Karpas-422 (cell line): Measurements from ENCODE around the gene GEMIN7. TPM values are rescaled to one million over a fixed set of nuclear protein-coding genes. Genes with fewer than 3 reads are reported as not detected.
"Not testable (repeated sequence)": the region's sequence is repeated elsewhere in the genome, so short reads cannot be mapped to it uniquely, and the experiment has no call there.

Experiments
- DNase-seq: peaks from one replicate; pipeline ENCODE4 v3.0.0-alpha.2; 2015
- H2AFZ ChIP-seq: fragments of 200-600 bp; sonication (generic); 2 replicates; pipeline ENCODE4 v1.6.1; 2014; ENCODE audit warnings: antibody characterized with exemption, low read length, mixed read lengths
- H3K27ac ChIP-seq: fragments of 200-600 bp; sonication (generic); 2 replicates; pipeline ENCODE4 v1.5.1; 2014; ENCODE audit warnings: mild to moderate bottlenecking, low read length, moderate library complexity
- H3K27me3 ChIP-seq: fragments of 200-600 bp; sonication (generic); 2 replicates; pipeline ENCODE4 v1.6.1; 2014; ENCODE audit warnings: low read length, mixed read lengths
- H3K36me3 ChIP-seq: fragments of 200-600 bp; sonication (generic); 2 replicates; pipeline ENCODE4 v1.6.1; 2014; ENCODE audit warnings: low read length, mixed read lengths; ENCODE audit not compliant: insufficient read depth
- H3K4me1 ChIP-seq: fragments of 200-600 bp; sonication (generic); 2 replicates; pipeline ENCODE4 v1.6.1; 2014; ENCODE audit warnings: mild to moderate bottlenecking, low read length, mixed read lengths
- H3K4me2 ChIP-seq: fragments of 200-600 bp; sonication (generic); 2 replicates; pipeline ENCODE4 v1.6.1; 2014; ENCODE audit warnings: low read length, low read depth, mild to moderate bottlenecking; ENCODE audit not compliant: poor library complexity, severe bottlenecking
- H3K4me3 ChIP-seq: fragments of 200-600 bp; sonication (generic); 2 replicates; pipeline ENCODE4 v1.5.1; 2014; ENCODE audit warnings: mild to moderate bottlenecking, antibody characterized with exemption, low read length, mixed read lengths
- H3K79me2 ChIP-seq: fragments of 200-600 bp; sonication (generic); 2 replicates; pipeline ENCODE4 v1.6.1; 2014; ENCODE audit warnings: mild to moderate bottlenecking, low read length, mixed read lengths
- H3K9ac ChIP-seq: fragments of 200-600 bp; sonication (generic); 2 replicates; pipeline ENCODE4 v1.6.0; 2014; ENCODE audit warnings: low read length
- H3K9me2 ChIP-seq: fragments of 200-600 bp; sonication (generic), shearing (Covaris generic); replicated peaks from 2 replicates; pipeline ENCODE4 v1.6.0; 2014; ENCODE audit warnings: mild to moderate bottlenecking, low read length, moderate library complexity; ENCODE audit not compliant: insufficient read depth
- H3K9me3 ChIP-seq: fragments of 300-700, 200-600 bp; sonication (generic); 2 replicates; pipeline ENCODE4 v1.6.1; 2014; ENCODE audit warnings: low read length, mixed read lengths
- H4K20me1 ChIP-seq: fragments of 200-600 bp; sonication (generic); 2 replicates; pipeline ENCODE4 v1.6.1; 2014; ENCODE audit warnings: mild to moderate bottlenecking, antibody characterized with exemption, low read length, low read depth; ENCODE audit not compliant: insufficient read depth
- total RNA-seq: library from RNA; depleted of rRNA; stranded (reverse); fragments of >200 nt; shearing (Covaris generic); gene quantifications from 2 replicates; pipeline ENCODE4 v1.2.3, GENCODE V29; 2014; ENCODE audit warnings: low replicate concordance

Gene GEMIN7
- total RNA-seq, 1 experiment from 2014 or later = 85.2 TPM

DNA sequence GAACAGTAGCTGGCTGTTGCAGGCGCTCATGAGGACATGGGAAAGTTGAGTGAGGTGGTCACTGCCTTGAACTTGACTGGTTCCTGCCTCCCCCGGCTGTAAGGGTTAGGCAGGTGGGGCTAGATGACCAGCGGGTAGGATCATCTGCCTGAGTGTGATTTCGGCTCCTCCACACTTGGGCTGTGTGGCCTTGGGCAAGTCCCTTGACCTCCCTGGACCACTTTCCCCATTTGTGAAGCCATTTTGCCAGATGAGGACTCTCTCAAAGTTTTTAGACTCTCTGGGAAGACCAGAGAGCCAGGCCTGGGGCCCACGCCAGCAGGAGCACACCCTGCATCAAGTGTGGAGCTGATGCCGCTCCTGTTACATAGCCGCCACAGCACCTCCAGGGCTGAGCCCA is 23.4 kb downstream of the GEMIN7 start:
- Histone ChIP-seq H3K9me2 (no peaks in the 10 kb centered on the region), H3K4me3 (peak overlapping the region; percentile 43; the same call in 1 of the 2 replicates), H3K79me2 (peaks cover 93% of the 10 kb centered on the region), H3K27me3 (no peaks in the 10 kb centered on the region), H3K4me1 (peaks cover 28% of the 10 kb centered on the region), H3K36me3 (no peaks in the 10 kb centered on the region), H3K9ac (peak overlapping the region; percentile 35), H3K27ac (peak overlapping the region; percentile 52), H2AFZ (no peak overlapping the region), H3K4me2 (peak overlapping the region; percentile 63), H3K9me3 (no peaks in the 10 kb centered on the region), H4K20me1 (peaks cover 27% of the 10 kb centered on the region)
- no peak for DNase-seq

DNA sequence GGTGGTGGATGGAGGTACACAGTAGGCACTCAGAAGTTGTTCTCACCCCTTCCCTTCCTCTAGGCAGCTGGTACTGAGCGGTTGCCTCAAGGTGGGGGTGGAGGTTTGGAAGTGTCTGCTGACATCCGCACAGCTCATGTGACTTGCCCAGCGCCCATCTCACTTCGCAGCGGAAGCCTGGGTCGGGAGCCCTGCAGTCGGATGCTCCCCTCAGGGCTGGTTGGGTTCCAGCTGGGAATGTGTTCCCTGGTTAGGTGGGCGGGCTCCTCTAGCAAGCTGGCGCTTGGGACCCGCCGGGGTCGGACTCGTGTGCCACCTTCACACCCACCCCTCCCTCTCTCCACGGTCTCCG is 24.1 kb downstream of the GEMIN7 start:
- peak; percentile 75 for DNase-seq
- Histone ChIP-seq H3K36me3 (no peaks in the 10 kb centered on the region), H2AFZ (no peak overlapping the region), H3K9ac (peak overlapping the region; percentile 35), H3K9me3 (no peaks in the 10 kb centered on the region), H3K27me3 (no peaks in the 10 kb centered on the region), H4K20me1 (peaks cover 25% of the 10 kb centered on the region), H3K4me2 (peak overlapping the region; percentile 63), H3K9me2 (no peaks in the 10 kb centered on the region), H3K4me1 (peaks cover 34% of the 10 kb centered on the region), H3K4me3 (peak overlapping the region; percentile 43; the same call in 1 of the 2 replicates), H3K27ac (peak overlapping the region; percentile 52), H3K79me2 (peaks cover 94% of the 10 kb centered on the region)

DNA sequence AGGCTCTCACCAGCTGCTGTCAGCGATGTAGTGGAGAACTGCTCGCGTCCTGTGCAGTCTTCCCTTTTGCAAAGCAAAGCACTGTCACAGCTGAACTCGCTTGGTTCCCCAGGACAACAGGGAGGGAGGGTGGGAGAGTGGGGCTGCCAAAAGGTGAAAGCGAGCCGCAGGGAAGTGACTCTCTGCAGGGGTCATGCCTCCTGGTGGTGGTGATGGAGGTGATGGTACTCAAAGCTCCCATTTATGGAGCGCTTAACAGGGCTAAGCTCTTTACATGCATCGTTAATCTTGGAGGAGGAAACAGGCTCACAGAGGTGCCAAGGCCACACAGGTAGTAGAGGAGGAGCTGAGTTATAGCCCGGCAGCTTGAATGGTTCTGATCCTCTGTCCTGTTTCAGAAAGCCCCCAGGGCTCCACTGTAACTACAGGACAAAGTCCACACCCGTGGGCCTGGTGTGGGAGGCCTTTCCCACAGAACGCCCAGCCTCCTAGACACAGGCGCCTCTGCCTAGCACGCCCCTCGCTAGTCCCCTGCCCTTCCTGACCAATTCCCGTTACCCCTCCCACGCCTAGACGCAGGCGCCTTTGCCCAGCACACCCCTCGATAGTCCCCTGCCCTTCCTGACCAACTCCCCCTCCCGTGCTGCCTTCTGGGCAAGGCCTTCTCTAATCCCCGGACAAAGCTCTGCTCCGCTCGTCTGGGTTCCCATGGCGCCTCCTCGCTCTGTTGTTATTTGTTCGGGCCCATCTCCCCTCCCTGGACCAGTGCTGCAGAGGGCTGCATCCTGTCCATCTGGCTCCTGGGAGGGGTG is 24.7 kb downstream of the GEMIN7 start:
- peak; percentile 72 for DNase-seq
- H2AFZ ChIP-seq = no peak overlapping the region
- peaks cover 25% of the 10 kb centered on the region for H4K20me1 ChIP-seq
- H3K36me3 ChIP-seq = no peaks in the 10 kb centered on the region
- H3K9me2 ChIP-seq = no peaks in the 10 kb centered on the region
- peaks cover 93% of the 10 kb centered on the region for H3K79me2 ChIP-seq
- H3K4me3 ChIP-seq = peak overlapping the region; percentile 43; the same call in 1 of the 2 replicates
- peak overlapping the region; percentile 52 for H3K27ac ChIP-seq
- peaks cover 38% of the 10 kb centered on the region for H3K4me1 ChIP-seq
- H3K9ac ChIP-seq = peak overlapping the region; percentile 35
- peak overlapping the region; percentile 63 for H3K4me2 ChIP-seq
- H3K9me3 ChIP-seq = no peaks in the 10 kb centered on the region
- H3K27me3 ChIP-seq = no peaks in the 10 kb centered on the region

DNA sequence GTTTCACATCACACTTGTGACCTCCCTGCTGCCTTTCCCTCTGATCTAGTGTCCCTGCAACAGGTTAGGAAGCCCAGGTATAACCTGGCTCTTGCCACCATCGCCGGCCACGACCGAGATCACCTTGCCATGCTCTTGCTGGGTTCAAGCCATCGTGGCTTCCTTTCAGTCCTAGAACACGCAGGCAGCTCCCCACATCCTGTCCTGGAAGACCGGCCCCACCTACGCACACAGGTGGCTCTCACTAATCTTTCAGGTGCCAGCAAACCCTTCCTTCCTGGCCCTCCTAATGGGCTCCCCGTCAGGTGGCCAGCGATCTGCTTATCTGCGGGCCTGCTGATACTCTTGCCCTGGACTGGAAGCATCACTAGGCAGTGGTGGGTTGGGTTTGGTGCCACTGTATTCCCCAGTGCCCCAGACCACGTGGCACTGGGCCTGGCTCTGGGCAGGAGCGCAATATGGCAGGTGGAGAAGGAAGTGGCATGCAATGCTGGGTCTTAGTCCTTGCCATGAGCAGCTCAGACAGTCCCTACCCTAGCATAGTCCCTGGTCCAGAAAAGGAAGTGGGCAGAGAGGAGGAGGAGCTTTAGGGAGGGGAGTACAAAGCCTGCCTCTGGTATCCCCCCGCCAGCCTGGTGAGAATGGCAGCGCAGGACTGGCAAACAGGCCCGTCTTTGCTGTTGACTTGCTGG is 25.7 kb downstream of the GEMIN7 start:
- Histone ChIP-seq H3K4me2 (no peak overlapping the region), H3K4me1 (peaks cover 43% of the 10 kb centered on the region), H3K36me3 (no peaks in the 10 kb centered on the region), H3K9me3 (no peaks in the 10 kb centered on the region), H3K27ac (no peak overlapping the region), H3K79me2 (peaks cover 93% of the 10 kb centered on the region), H3K9me2 (no peaks in the 10 kb centered on the region), H2AFZ (no peak overlapping the region), H3K4me3 (no peak overlapping the region), H3K9ac (no peak overlapping the region), H3K27me3 (no peaks in the 10 kb centered on the region), H4K20me1 (peaks cover 25% of the 10 kb centered on the region; the same call in 1 of the 2 replicates)
- no peak for DNase-seq

DNA sequence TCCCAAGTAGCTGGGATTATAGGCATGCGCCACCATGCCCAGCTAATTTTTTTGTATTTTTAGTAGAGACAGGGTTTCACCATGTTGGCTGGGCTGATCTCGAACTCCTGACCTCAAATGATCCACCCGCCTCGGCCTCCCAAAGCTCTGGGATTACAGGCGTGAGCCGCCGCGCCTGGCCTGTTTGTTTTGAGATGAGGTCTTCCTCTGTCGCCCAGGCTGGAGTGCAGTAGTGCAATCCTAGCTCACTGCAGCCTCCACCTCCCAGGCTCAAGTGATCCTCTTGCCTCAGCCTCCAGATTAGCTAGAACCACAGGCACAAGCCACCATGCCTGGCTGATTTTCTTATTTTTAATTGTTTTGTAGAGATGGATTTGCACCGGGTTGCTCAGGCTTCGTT is 27.3 kb downstream of the GEMIN7 start:
- H2AFZ ChIP-seq, H3K4me2 ChIP-seq, H3K9me3 ChIP-seq, DNase-seq, H3K27me3 ChIP-seq, H3K9ac ChIP-seq, H3K4me3 ChIP-seq, H3K27ac ChIP-seq, H3K36me3 ChIP-seq, H3K9me2 ChIP-seq: not testable (repeated sequence)
- peaks cover 91% of the 10 kb centered on the region for H3K79me2 ChIP-seq
- peaks cover 13% of the 10 kb centered on the region; the same call in 1 of the 2 replicates for H4K20me1 ChIP-seq
- H3K4me1 ChIP-seq = peaks cover 48% of the 10 kb centered on the region

DNA sequence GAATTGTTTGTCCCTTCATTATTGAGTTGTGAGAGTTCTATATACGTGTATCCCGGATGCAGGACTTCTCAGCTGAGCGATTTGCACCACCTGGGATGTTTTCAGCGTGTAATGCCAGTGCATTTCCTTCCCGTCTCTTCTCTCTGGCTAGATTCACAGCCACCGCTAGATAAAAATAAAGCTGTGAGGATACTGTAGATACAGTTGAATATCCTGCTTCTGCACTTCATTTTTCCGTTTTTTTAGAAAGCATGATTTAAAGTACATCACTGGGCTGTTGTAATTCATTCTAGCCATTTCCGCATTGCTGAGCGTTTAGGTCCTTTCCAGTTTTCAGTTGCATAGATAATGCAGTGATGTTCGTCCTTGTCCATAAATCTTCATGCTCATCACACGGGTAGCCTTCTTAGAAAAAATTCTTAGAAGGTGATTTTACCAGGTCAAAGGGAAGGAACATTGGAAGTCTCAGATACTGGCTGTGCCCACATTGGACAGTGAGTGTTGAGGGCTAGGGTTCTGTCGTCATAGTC is 28.6 kb downstream of the GEMIN7 start:
- H3K27ac ChIP-seq = no peak overlapping the region
- no peaks in the 10 kb centered on the region for H3K9me2 ChIP-seq
- no peak overlapping the region for H3K9ac ChIP-seq
- no peak overlapping the region for H2AFZ ChIP-seq
- no peaks in the 10 kb centered on the region for H3K36me3 ChIP-seq
- DNase-seq = no peak
- H3K4me2 ChIP-seq = no peak overlapping the region
- no peaks in the 10 kb centered on the region for H3K9me3 ChIP-seq
- H4K20me1 ChIP-seq = peaks cover 10% of the 10 kb centered on the region; the same call in 1 of the 2 replicates
- peaks cover 38% of the 10 kb centered on the region for H3K4me1 ChIP-seq
- H3K4me3 ChIP-seq = no peak overlapping the region
- peaks cover 91% of the 10 kb centered on the region for H3K79me2 ChIP-seq
- H3K27me3 ChIP-seq = no peaks in the 10 kb centered on the region

DNA sequence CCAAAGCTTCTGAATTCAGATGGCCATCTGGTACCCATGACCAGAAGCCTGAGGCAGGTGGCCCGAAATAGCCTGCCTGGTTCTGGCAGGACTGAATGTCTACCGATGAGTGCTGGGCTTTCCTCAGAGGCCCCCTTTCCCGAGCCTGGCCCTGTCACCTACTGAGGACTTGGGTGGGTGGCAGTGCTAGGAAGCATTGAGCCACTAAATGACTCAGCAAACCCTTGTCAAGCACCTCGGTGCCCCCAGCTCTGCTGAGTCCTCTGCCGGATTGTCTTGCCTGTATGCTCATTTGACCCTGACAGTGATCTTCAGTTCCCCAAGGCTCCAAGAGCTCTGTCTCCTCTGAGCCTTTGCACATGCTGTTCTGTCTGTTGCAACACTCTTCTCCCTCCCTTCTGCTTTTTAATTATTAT is 31.8 kb downstream of the GEMIN7 start:
- Histone ChIP-seq H4K20me1 (peaks cover 15% of the 10 kb centered on the region; the same call in 1 of the 2 replicates), H2AFZ (no peak overlapping the region), H3K27me3 (no peaks in the 10 kb centered on the region), H3K4me2 (no peak overlapping the region), H3K4me1 (peaks cover 37% of the 10 kb centered on the region), H3K27ac (0 out of 2 replicates have a peak overlapping the region, but pooled peaks have one; percentile 31), H3K4me3 (no peak overlapping the region), H3K36me3 (no peaks in the 10 kb centered on the region), H3K9me2 (no peaks in the 10 kb centered on the region), H3K9me3 (no peaks in the 10 kb centered on the region), H3K9ac (no peak overlapping the region), H3K79me2 (peaks cover 91% of the 10 kb centered on the region)
- DNase-seq = no peak
